Anterior cingulate cortex (tissue), 58 donors: ENCODE data around the gene SLITRK5.

Source experiments
- DNase-seq, 58 donors: peaks; one replicate each; lab custom pipeline; 2025; lab: John Stamatoyannopoulos, UW

The SLITRK5 gene

DNA sequence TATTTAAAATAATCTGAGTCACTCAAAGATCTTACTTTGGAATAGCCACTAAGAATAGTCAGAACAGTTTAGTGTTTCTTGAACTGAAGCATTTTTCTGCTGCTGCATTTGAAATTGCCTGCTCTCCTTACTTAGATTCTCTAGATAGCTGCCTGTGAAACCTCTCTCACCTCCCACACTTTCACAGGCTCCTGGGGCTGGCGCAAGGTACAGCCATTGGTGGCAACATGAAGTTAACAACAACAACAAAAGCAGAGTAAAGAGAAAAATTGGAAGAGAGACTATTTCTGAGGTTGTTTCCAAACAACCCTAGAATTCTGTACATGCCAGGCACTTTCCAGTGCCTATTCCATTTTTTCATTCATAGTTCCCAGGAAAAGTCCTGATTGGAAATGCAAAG is 25.3 kb downstream of the SLITRK5 start:
- peak in 1 of 58 donors; percentile 48 for DNase-seq

DNA sequence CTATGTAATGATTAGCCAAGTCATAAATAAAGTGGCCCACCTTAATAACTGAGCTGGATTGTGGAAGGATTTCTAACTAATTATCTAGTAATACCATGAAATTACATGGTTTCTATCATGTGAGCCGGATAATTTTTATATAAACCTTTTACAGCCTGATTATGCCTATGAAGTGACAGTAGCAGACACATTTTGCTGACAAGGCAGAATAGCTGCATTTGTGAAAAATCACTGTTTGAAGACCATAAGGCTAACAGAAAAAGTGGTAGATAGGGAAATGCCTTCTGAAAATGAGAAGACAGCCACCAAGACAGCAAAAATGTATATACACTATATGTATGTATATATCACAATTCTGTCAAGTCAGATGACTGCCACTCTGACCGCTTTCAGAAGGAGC is 27.1 kb downstream of the SLITRK5 start:
- DNase-seq, result no peak

DNA sequence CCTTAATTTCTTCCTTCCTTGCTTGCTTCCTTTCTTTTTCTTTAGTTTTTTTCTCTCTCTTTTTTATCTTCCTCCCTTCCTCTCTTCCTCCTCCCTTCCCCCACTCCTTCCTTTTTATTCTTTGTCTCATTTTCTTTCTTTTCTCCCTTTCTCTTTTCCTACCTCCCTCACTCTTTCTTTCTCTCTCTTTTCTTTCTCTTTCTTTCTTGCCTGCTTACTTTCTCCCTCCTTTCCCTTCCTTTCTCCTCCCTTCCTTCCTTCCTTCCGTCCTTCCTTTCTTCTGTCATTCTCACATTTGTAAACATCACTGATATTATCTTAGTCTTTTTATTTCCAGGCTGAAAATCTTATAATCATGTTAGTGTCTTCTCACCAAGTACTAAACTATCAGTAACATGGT is 38.8 kb downstream of the SLITRK5 start:
- DNase-seq, result no peak

GRCh38 chr13:87712012-87712411 is 40.8 kb downstream of the SLITRK5 start:
- DNase-seq, result no peak
